GM12864 (cell line): ENCODE results near the gene ARCN1.

ENCODE experiments used
- DNase-seq: peaks from one replicate; pipeline ENCODE4 v3.0.0-alpha.2; 2011; ENCODE audit warnings: low read depth
- H3K4me3 ChIP-seq: 2 replicates; pipeline ENCODE4 v1.5.1; 2011; ENCODE audit warnings: mild to moderate bottlenecking, low read depth, low read length, control low read depth
- TF ChIP-seq, protein P1 (sequence below): IDR thresholded peaks from 2 replicates; pipeline ENCODE4 v1.5.1; 2011; ENCODE audit warnings: low read depth, mild to moderate bottlenecking, moderate library complexity, low read length, control low read depth, inconsistent platforms; ENCODE audit errors: missing control alignments

ARCN1 gene

DNA sequence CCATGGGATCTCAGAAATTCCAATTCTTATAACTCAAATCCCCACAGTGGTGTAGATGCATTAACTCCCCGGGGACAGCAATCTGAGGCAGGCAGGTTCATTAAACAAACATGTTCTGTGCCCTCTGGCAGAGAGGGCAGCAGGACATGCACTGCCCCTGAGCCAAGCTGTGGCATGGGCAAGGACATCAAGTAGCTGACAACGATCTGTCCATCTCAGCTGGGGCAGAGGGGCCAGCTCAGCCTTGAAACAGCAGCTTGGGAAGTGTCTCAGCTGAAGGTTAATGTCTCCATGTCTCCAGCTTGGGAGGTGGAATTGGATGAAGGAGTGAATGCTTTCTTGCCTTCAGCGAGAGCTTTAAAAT lies 27.6 kb upstream of the ARCN1 start:
- TF ChIP-seq, protein P1, sequence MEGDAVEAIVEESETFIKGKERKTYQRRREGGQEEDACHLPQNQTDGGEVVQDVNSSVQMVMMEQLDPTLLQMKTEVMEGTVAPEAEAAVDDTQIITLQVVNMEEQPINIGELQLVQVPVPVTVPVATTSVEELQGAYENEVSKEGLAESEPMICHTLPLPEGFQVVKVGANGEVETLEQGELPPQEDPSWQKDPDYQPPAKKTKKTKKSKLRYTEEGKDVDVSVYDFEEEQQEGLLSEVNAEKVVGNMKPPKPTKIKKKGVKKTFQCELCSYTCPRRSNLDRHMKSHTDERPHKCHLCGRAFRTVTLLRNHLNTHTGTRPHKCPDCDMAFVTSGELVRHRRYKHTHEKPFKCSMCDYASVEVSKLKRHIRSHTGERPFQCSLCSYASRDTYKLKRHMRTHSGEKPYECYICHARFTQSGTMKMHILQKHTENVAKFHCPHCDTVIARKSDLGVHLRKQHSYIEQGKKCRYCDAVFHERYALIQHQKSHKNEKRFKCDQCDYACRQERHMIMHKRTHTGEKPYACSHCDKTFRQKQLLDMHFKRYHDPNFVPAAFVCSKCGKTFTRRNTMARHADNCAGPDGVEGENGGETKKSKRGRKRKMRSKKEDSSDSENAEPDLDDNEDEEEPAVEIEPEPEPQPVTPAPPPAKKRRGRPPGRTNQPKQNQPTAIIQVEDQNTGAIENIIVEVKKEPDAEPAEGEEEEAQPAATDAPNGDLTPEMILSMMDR = no peak
- no peak overlapping the region for H3K4me3 ChIP-seq
- no peak for DNase-seq

DNA sequence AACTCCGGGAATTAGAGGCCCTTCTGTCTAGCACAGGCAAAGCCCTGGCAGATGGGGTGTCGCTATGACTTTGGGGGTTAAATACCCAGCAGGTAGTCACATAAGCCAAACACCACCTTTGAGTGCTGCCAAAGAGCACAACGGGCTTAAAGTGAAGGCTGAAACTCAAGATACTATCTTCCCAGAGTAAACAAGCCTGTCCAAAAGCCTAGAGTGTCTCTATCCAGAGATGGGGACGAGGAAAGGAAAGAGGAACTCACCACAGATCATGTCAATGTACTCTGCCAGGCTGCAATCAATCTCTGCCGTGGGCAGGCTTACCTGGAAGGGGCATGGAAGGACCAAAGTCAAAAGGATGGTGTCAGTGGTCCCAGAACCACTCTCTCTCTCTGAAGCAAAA lies 26.7 kb upstream of the ARCN1 start:
- no peak overlapping the region for H3K4me3 ChIP-seq
- TF ChIP-seq, protein P1 = no peak
- DNase-seq = no peak

DNA sequence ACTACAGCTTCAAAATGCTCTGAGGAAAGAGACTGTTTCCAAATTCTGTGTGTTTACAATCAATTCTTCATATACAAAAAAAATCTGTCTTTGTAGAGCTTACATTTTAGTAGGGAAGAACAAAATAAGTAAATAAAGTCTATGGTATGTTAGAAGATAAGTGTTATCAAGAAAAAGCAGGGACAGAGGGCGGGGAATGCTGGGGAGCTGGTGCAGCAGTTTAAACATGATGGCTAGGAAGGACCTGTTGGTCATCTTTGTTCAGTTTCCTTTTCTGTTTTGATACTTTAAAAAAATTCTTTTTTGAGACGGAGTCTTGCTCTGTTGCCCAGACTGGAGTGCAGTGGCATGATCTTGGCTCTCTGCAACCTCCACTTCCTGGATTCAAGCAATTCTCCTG lies 25.1 kb upstream of the ARCN1 start:
- H3K4me3 ChIP-seq = no peak overlapping the region
- TF ChIP-seq, protein P1 = no peak
- DNase-seq = no peak

DNA sequence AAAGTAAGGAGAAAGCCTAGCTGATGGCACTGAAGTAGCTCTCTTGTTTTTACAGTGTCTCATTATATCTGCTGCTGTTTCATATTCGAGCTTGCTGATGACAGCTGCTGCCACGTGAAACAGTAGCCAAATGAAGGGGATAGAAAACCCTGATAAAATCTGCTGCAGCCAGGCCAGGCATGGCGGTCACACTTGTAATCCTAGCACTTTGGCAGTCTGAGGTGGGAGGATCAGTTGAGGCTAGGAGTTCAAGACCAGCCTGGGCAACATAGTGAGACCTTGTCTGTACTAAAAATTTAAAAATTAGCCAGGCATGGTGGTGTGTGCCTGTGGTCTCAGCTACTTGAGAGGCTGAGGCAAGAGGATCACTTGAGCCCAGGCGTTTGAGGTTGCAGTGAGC lies 19.9 kb upstream of the ARCN1 start:
- no peak for DNase-seq
- TF ChIP-seq, protein P1 = no peak
- H3K4me3 ChIP-seq = no peak overlapping the region

DNA sequence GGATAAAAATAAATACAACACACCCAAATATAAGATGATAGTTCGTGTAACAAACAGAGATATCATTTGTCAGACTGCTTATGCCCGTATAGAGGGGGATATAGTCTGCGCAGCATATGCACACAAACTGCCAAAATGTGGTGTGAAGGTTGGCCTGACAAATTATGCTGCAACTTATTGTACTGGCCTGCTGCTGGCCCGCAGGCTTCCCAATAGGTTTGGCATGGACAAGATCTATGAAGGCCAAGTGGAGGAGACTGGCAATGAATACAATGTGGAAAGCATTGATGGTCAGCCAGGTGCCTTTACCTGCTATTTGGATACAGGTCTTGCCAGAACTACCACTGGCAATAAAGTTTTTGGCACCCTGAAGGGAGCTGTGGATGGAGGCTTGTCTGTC lies 11.4 kb upstream of the ARCN1 start:
- no peak for DNase-seq
- TF ChIP-seq, protein P1 = no peak
- no peak overlapping the region for H3K4me3 ChIP-seq

DNA sequence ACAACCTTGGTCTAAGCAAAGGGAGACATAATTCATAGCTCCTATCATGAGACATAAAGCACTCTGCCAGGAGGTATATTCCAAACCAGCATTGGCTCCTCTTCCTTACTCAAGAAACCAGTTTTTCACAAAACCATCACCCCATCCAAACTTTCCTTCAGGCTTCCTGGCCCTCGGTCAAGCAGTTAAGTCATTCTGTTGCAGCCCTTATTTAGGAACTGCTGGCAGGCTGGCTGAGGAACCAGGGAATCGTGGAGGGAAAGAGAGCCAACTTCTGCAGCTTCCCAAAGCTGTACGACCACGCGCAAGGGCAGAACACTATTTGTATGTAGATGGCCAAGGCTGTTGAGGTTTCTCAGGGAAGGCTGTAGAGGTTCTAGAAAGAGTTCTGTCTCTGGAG lies 7.2 kb upstream of the ARCN1 start:
- no peak for DNase-seq
- no peak overlapping the region for H3K4me3 ChIP-seq
- TF ChIP-seq, protein P1 = no peak

DNA sequence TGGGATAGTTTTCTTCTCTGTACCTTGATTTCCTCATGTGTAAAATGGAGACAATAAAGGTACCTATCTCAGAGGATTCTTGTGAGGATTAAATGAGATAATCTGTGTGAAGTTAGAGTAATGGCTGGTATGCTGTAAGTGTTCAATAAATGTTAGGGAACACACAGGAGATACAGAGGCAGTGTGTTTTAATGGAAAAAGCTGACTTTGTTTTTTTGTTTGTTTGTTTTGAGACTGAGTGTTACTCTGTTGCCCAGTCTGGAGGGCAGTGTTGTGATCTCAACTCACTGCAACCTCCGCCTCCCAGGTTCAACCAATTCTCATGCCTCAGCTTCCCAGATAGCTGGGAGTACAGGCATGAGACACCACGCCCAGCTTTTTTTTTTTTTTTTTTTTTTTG lies 2.5 kb upstream of the ARCN1 start:
- DNase-seq = no peak
- H3K4me3 ChIP-seq = no peak overlapping the region
- TF ChIP-seq, protein P1 = no peak
